HepG2 (cell line): ENCODE measurements around the gene MYO3B. TPM values are rescaled to one million over a fixed set of nuclear protein-coding genes. Genes with fewer than 3 reads are reported as not detected.

Source experiments
- ATAC-seq: fragments of 200-7000 bp; cut with Tn5 transposase; 3 replicates; pipeline ENCODE4 v1.9.1; 2020; ENCODE audit warnings: mild to moderate bottlenecking, moderate library complexity
- BruUV-seq: library from RNA; stranded (reverse); fragments of 400-500 nt; replicated peaks from 2 replicates; lab custom pipeline; 2021; lab: Mats Ljungman, UMichigan
- CTCF ChIA-PET: fragments of 300-600 bp; formaldehyde crosslinking; extraction: SDS; loops from one replicate; lab custom pipeline; 2021; ENCODE audit warnings: low total read pairs, inconsistent platforms, low intra/inter-chr PET ratio; lab: Yijun Ruan, JAX
- POLR2A ChIA-PET: fragments of 350-600 bp; sonication (Branson Sonifier 250); formaldehyde crosslinking; loops from one replicate; lab custom pipeline; 2020; ENCODE audit warnings: antibody characterized with exemption, inconsistent platforms; lab: Yijun Ruan, JAX
- DNase-seq: peaks from one replicate; pipeline ENCODE4 v3.0.0-alpha.2; 2015; ENCODE audit warnings: low spot score
- FAIRE-seq: peaks from 3 replicates; lab custom pipeline; 2011; peaks lifted over from hg19 to GRCh38; lab: Jason Lieb, UNC
- H2AFZ ChIP-seq: one replicate; pipeline ENCODE4 v1.6.1; 2011; ENCODE audit warnings: low read length, inconsistent platforms
- H3K27ac ChIP-seq: fragments of 300-600 bp; 3 replicates; pipeline ENCODE4 v1.8.0; 2011; ENCODE audit warnings: mixed run types, mild to moderate bottlenecking, mixed read lengths, low read length, inconsistent platforms; ENCODE audit not compliant: insufficient read depth; ENCODE audit errors: extremely low read length
- H3K27me3 ChIP-seq, 2 experiments: fragments of 200-600 bp in 1 of 2; 2 replicates in 1 of 2; 3 replicates in 1 of 2; pipeline versions ENCODE4 v1.6.0 to v1.8.0; 2011; ENCODE audit warnings: low read length in 2 of 2, mild to moderate bottlenecking in 2 of 2, moderate library complexity in 2 of 2, inconsistent platforms in 1 of 2; ENCODE audit not compliant: insufficient read depth in 2 of 2, control insufficient read depth in 1 of 2
- H3K36me3 ChIP-seq, 2 experiments: fragments of 200-600 bp in 1 of 2; replicated peaks in 1 of 2; 2 replicates in 1 of 2; 3 replicates in 1 of 2; pipeline versions ENCODE4 v1.5.1 to v1.8.0; 2011; ENCODE audit warnings: low read length in 2 of 2, inconsistent platforms in 1 of 2; ENCODE audit not compliant: insufficient read depth in 2 of 2, control insufficient read depth in 1 of 2
- H3K4me1 ChIP-seq: 2 replicates; pipeline ENCODE4 v1.5.1; 2012; ENCODE audit warnings: low read length, inconsistent platforms; ENCODE audit not compliant: insufficient read depth
- H3K4me2 ChIP-seq: 2 replicates; pipeline ENCODE4 v1.6.0; 2011; ENCODE audit warnings: low read depth, low read length, inconsistent platforms
- H3K4me3 ChIP-seq, 3 experiments: fragments of 200-600 bp in 1 of 3; sonication (generic), shearing (Covaris generic) in 1 of 3; replicated peaks in 1 of 3; 2 replicates each; pipeline ENCODE4 v1.5.1; 2011 to 2016; ENCODE audit warnings: low read length in 3 of 3, inconsistent platforms in 2 of 3, low read depth in 2 of 3, mild to moderate bottlenecking in 2 of 3, control low read depth in 1 of 3, mixed read lengths in 1 of 3; ENCODE audit not compliant: insufficient read depth in 1 of 3
- H3K79me2 ChIP-seq: one replicate; pipeline ENCODE4 v1.6.1; 2011; ENCODE audit warnings: low read length, inconsistent platforms; ENCODE audit not compliant: insufficient read depth
- H3K9ac ChIP-seq: 2 replicates; pipeline ENCODE4 v1.6.0; 2011; ENCODE audit warnings: mild to moderate bottlenecking, low read depth, low read length, inconsistent platforms; ENCODE audit not compliant: insufficient read depth
- H3K9me3 ChIP-seq: 2 replicates; pipeline ENCODE4 v1.5.1; 2012; ENCODE audit warnings: mild to moderate bottlenecking, low read length
- H4K20me1 ChIP-seq: 2 replicates; pipeline ENCODE4 v1.6.0; 2011; ENCODE audit warnings: inconsistent platforms, mild to moderate bottlenecking, low read length, moderate library complexity; ENCODE audit not compliant: insufficient read depth
- FOSL2 ChIP-seq: sonication (generic); formaldehyde crosslinking; IDR thresholded peaks from 2 replicates; pipeline ENCODE4 v1.4.0; 2020; ENCODE audit warnings: missing genetic modification reagents
- HCFC1 ChIP-seq: fragments of 150-350 bp; IDR thresholded peaks from 2 replicates; pipeline ENCODE4 v1.6.1; 2014; ENCODE audit warnings: low read depth, low read length
- HINFP ChIP-seq: sonication (generic); formaldehyde crosslinking; IDR thresholded peaks from 2 replicates; pipeline ENCODE4 v1.4.0; 2020; ENCODE audit warnings: low read depth, mild to moderate bottlenecking, missing genetic modification reagents
- HNRNPL ChIP-seq: fragments of 200-400 bp; formaldehyde crosslinking; IDR thresholded peaks from 2 replicates; pipeline ENCODE4 v1.6.1; 2017; ENCODE audit warnings: mild to moderate bottlenecking, low read depth, low read length
- MYNN ChIP-seq: sonication (generic); formaldehyde crosslinking; IDR thresholded peaks from 2 replicates; pipeline ENCODE4 v1.4.0; 2020; ENCODE audit warnings: mild to moderate bottlenecking, low read depth, missing genetic modification reagents
- MYPOP ChIP-seq: sonication (generic); formaldehyde crosslinking; IDR thresholded peaks from 2 replicates; pipeline ENCODE4 v1.8.1; 2023; ENCODE audit warnings: mild to moderate bottlenecking, moderate library complexity, missing genetic modification reagents
- SMARCE1 ChIP-seq: fragments of 450-650 bp; IDR thresholded peaks from 2 replicates; pipeline ENCODE4 v1.6.1; 2017; ENCODE audit warnings: borderline replicate concordance
- ZBTB20 ChIP-seq: sonication (generic); formaldehyde crosslinking; IDR thresholded peaks from 2 replicates; pipeline ENCODE4 v1.8.1; 2023; ENCODE audit warnings: missing genetic modification reagents, low read depth, mild to moderate bottlenecking, borderline replicate concordance
- WGBS: methylation state at CpG from one replicate; pipeline ENCODE4 v1.1.6; 2017; ENCODE audit warnings: low lambda C conversion rate; 5-methylcytosine and 5-hydroxymethylcytosine counted together
- in situ Hi-C: cut with HindIII; loops from 2 replicates; pipeline ENCODE4 v1.10.0; 2017; ENCODE audit warnings: low pct_unique_long_range_greater_than_20kb; ENCODE audit not compliant: extremely low pct_ligation_motif_present
- intact Hi-C: fragments of 100-400 bp; cut with micrococcal nuclease; formaldehyde crosslinking; loops from one replicate; pipeline ENCODE4 v1.10.0; 2022; ENCODE audit not compliant: unreplicated experiment
- polyA plus RNA-seq, 8 experiments: library from polyadenylated mRNA; depleted of rRNA in 3 of 8; stranded (reverse) in 7 of 8; unstranded in 1 of 8; fragments of >200 nt; fragmentation: Illumina TruSeq in 4 of 8; extraction: Trizol in 4 of 8; gene quantifications; 2 replicates each; pipeline versions ENCODE4 v1.2.1 to v1.2.3, GENCODE V29; 2011 to 2016; ENCODE audit warnings: low read depth in 4 of 8, missing spikeins in 1 of 8, mixed read lengths in 1 of 8; ENCODE audit not compliant: insufficient read depth in 1 of 8
- total RNA-seq, 5 experiments: library from RNA; depleted of rRNA; stranded (reverse); fragments of >200 nt; fragmentation: Illumina TruSeq; extraction: Trizol; gene quantifications; 2 replicates each; pipeline ENCODE4 v1.2.3, GENCODE V29; 2016; ENCODE audit warnings: low read depth in 1 of 5
- TF ChIP-seq, protein P1 (sequence below): sonication (generic); formaldehyde crosslinking; IDR thresholded peaks from 2 replicates; pipeline ENCODE4 v1.4.0; 2020; ENCODE audit warnings: missing genetic modification reagents
- TF ChIP-seq, protein P2 (sequence below): IDR thresholded peaks from 2 replicates; pipeline ENCODE4 v1.4.0; 2020; ENCODE audit warnings: mild to moderate bottlenecking, missing genetic modification reagents
- TF ChIP-seq, protein P3 (sequence below): sonication (generic); formaldehyde crosslinking; IDR thresholded peaks from 2 replicates; pipeline ENCODE4 v1.4.0; 2020; ENCODE audit warnings: missing genetic modification reagents
- TF ChIP-seq, protein P4 (sequence below): sonication (generic); formaldehyde crosslinking; IDR thresholded peaks from 2 replicates; pipeline ENCODE4 v1.9.0; 2022; ENCODE audit warnings: missing genetic modification reagents, mild to moderate bottlenecking, borderline replicate concordance

Gene MYO3B
- total and polyA plus RNA-seq, 2 of the 13 experiments (the other 11 are each of a cell fraction or from before 2014, with no cell fraction given) = 0.01 TPM; not detected in 1

DNA sequence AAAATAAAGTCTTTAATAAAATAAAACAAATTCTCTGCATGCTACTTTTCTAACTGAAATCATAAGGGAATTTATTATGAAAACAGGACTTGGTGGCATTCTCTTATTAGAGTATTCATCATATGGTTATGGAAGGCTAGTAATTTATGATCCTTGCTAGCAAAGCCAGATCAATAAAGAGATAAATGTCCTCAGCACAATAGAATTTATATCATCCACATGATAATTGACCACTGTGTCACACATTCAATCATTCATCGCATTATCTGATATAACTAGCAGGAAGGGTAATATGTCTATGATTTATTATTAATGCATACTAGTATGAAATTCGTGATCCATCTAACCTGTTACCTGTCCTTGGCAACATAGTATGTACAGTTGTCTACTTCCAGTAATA, 175.8 kb downstream of the MYO3B start:
- Histone ChIP-seq H3K4me1 (no peaks in the 10 kb centered on the region), H3K4me2 (no peak overlapping the region), H3K4me3 (no peak overlapping the region), H2AFZ (no peak overlapping the region), H3K27me3 (peaks cover 0 to 19% of the 10 kb centered on the region in 2 experiments; a peak in 2 of 5 replicates), H3K79me2 (no peaks in the 10 kb centered on the region), H4K20me1 (no peaks in the 10 kb centered on the region), H3K9me3 (no peaks in the 10 kb centered on the region), H3K27ac (no peak overlapping the region), H3K36me3 (no peaks in the 10 kb centered on the region), H3K9ac (no peak overlapping the region)
- ChIA-PET POLR2A (no interaction called here), CTCF (no interaction called here)
- 21% methylated on average over 2 of the region's 2 CpGs for WGBS
- intact Hi-C loops = no loop called here
- FAIRE-seq (no peak), ATAC-seq (no peak), DNase-seq (no peak)
- in situ Hi-C loops = loop anchor here (25.0 kb wide), 1 partner anchor 891 kb away; no protein-coding TSS in a partner anchor
- BruUV-seq = no TSS peak
- TF ChIP-seq HINFP (no peak), ZBTB20 (CRISPR knock-in tag) (no peak), MYNN (CRISPR knock-in tag) (no peak), MYPOP (CRISPR knock-in tag) (no peak), HNRNPL (no peak), HCFC1 (no peak), FOSL2 (CRISPR knock-in tag) (no peak), SMARCE1 (no peak)
- TF ChIP-seq, protein P1, sequence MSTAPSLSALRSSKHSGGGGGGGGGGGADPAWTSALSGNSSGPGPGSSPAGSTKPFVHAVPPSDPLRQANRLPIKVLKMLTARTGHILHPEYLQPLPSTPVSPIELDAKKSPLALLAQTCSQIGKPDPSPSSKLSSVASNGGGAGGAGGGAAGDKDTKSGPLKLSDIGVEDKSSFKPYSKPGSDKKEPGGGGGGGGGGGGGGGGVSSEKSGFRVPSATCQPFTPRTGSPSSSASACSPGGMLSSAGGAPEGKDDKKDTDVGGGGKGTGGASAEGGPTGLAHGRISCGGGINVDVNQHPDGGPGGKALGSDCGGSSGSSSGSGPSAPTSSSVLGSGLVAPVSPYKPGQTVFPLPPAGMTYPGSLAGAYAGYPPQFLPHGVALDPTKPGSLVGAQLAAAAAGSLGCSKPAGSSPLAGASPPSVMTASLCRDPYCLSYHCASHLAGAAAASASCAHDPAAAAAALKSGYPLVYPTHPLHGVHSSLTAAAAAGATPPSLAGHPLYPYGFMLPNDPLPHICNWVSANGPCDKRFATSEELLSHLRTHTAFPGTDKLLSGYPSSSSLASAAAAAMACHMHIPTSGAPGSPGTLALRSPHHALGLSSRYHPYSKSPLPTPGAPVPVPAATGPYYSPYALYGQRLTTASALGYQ (CRISPR knock-in tag) = no peak
- TF ChIP-seq, protein P2, sequence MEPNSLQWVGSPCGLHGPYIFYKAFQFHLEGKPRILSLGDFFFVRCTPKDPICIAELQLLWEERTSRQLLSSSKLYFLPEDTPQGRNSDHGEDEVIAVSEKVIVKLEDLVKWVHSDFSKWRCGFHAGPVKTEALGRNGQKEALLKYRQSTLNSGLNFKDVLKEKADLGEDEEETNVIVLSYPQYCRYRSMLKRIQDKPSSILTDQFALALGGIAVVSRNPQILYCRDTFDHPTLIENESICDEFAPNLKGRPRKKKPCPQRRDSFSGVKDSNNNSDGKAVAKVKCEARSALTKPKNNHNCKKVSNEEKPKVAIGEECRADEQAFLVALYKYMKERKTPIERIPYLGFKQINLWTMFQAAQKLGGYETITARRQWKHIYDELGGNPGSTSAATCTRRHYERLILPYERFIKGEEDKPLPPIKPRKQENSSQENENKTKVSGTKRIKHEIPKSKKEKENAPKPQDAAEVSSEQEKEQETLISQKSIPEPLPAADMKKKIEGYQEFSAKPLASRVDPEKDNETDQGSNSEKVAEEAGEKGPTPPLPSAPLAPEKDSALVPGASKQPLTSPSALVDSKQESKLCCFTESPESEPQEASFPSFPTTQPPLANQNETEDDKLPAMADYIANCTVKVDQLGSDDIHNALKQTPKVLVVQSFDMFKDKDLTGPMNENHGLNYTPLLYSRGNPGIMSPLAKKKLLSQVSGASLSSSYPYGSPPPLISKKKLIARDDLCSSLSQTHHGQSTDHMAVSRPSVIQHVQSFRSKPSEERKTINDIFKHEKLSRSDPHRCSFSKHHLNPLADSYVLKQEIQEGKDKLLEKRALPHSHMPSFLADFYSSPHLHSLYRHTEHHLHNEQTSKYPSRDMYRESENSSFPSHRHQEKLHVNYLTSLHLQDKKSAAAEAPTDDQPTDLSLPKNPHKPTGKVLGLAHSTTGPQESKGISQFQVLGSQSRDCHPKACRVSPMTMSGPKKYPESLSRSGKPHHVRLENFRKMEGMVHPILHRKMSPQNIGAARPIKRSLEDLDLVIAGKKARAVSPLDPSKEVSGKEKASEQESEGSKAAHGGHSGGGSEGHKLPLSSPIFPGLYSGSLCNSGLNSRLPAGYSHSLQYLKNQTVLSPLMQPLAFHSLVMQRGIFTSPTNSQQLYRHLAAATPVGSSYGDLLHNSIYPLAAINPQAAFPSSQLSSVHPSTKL (CRISPR knock-in tag) = no peak
- TF ChIP-seq, protein P3, sequence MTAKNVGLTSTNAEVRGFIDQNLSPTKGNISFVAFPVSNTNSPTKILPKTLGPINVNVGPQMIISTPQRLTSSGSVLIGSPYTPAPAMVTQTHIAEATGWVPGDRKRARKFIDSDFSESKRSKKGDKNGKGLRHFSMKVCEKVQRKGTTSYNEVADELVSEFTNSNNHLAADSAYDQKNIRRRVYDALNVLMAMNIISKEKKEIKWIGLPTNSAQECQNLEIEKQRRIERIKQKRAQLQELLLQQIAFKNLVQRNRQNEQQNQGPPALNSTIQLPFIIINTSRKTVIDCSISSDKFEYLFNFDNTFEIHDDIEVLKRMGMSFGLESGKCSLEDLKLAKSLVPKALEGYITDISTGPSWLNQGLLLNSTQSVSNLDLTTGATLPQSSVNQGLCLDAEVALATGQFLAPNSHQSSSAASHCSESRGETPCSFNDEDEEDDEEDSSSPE = no peak
- TF ChIP-seq, protein P4, sequence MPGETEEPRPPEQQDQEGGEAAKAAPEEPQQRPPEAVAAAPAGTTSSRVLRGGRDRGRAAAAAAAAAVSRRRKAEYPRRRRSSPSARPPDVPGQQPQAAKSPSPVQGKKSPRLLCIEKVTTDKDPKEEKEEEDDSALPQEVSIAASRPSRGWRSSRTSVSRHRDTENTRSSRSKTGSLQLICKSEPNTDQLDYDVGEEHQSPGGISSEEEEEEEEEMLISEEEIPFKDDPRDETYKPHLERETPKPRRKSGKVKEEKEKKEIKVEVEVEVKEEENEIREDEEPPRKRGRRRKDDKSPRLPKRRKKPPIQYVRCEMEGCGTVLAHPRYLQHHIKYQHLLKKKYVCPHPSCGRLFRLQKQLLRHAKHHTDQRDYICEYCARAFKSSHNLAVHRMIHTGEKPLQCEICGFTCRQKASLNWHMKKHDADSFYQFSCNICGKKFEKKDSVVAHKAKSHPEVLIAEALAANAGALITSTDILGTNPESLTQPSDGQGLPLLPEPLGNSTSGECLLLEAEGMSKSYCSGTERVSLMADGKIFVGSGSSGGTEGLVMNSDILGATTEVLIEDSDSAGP (CRISPR knock-in tag) = no peak
